ENCODE data around the gene APP.

APP gene

GRCh38 chr21:26167593-26167992, 3.0 kb downstream of the APP start:
- Histone ChIP-seq H3K36me3 (ENCODE audit: control insufficient read depth in 2 of 2, insufficient read depth in 1 of 2, low read length in 2 of 2) (no peaks in the 10 kb centered on the region), H3K4me1 (ENCODE audit: control insufficient read depth, insufficient read depth, low read length) (peaks cover 28% of the 10 kb centered on the region), H3K4me3 (ENCODE audit: low read depth, low read length) (no peak overlapping the region), H3K9me3 (ENCODE audit: control insufficient read depth, insufficient read depth, low read depth, low read length) (no peaks in the 10 kb centered on the region), H3K27ac (ENCODE audit: extremely low read depth, low read depth, low read length) (no peak overlapping the region)
- ChIA-PET POLR2A (interaction anchor here (1.0 to 1.5 kb wide), 2 partner anchors 10 to 19 kb away, joined by 3 read pairs; no protein-coding TSS in a partner anchor), CTCF (interaction anchor here (0.6 to 3.0 kb wide), 5 partner anchors 10 to 559 kb away, joined by 3 to 23 read pairs (median 5); no protein-coding TSS in a partner anchor)
- TF ChIP-seq CTCF (tag by site-specific recombination; IDR thresholded peaks at IDR 0.05) (no peak), ZNF26 (tag by site-specific recombination; IDR thresholded peaks at IDR 0.05) (no peak), ZNF704 (tag by site-specific recombination; IDR thresholded peaks at IDR 0.05) (no peak)

- no peak overlapping the region for H3K27ac ChIP-seq (ENCODE audit: extremely low read depth, low read depth, low read length)
- H3K36me3 ChIP-seq (ENCODE audit: control insufficient read depth in 2 of 2, insufficient read depth in 1 of 2, low read length in 2 of 2), result no peaks in the 10 kb centered on the region
- no peak for TF ChIP-seq ZNF623 (tag by site-specific recombination; IDR thresholded peaks at IDR 0.05)
- no peak for TF ChIP-seq MZF1 (tag by site-specific recombination; IDR thresholded peaks at IDR 0.05; ENCODE audit: borderline replicate concordance)
- no peak for TF ChIP-seq ZNF488 (tag by site-specific recombination; IDR thresholded peaks at IDR 0.05)
- no peak for TF ChIP-seq ZNF350 (tag by site-specific recombination; IDR thresholded peaks at IDR 0.05)
- no peak for TF ChIP-seq KLF9 (tag by site-specific recombination; IDR thresholded peaks at IDR 0.05; ENCODE audit: low read depth)
- no peak for TF ChIP-seq YY1 (tag by site-specific recombination; IDR thresholded peaks at IDR 0.05)
- no peak for TF ChIP-seq ZNF596 (tag by site-specific recombination; IDR thresholded peaks at IDR 0.05)
- H3K4me3 ChIP-seq (ENCODE audit: low read depth, low read length), result no peak overlapping the region
- ChIA-PET CTCF (interaction anchor here (0.9 kb wide), 1 partner anchor 269 kb away, joined by 4 read pairs; no protein-coding TSS in a partner anchor), POLR2A (no interaction called here)
- H3K9me3 ChIP-seq (ENCODE audit: control insufficient read depth, insufficient read depth, low read depth, low read length), result no peaks in the 10 kb centered on the region
- peaks cover 28% of the 10 kb centered on the region for H3K4me1 ChIP-seq (ENCODE audit: control insufficient read depth, insufficient read depth, low read length)
Observed at GRCh38 chr21:26165331-26165730, 5.2 kb downstream of the APP start.

- TF ChIP-seq ZSCAN5A (tag by site-specific recombination; IDR thresholded peaks at IDR 0.05) (no peak), ZNF473 (tag by site-specific recombination; IDR thresholded peaks at IDR 0.05) (no peak), ZNF423 (tag by site-specific recombination; IDR thresholded peaks at IDR 0.05) (no peak), KLF16 (tag by site-specific recombination; IDR thresholded peaks at IDR 0.05) (no peak), FEZF1 (tag by site-specific recombination; IDR thresholded peaks at IDR 0.05) (no peak)
- Histone ChIP-seq H3K27ac (ENCODE audit: extremely low read depth, low read depth, low read length) (no peak overlapping the region), H3K36me3 (ENCODE audit: control insufficient read depth in 2 of 2, insufficient read depth in 1 of 2, low read length in 2 of 2) (no peaks in the 10 kb centered on the region), H3K4me1 (ENCODE audit: control insufficient read depth, insufficient read depth, low read length) (peaks cover 28% of the 10 kb centered on the region), H3K9me3 (ENCODE audit: control insufficient read depth, insufficient read depth, low read depth, low read length) (no peaks in the 10 kb centered on the region), H3K4me3 (ENCODE audit: low read depth, low read length) (no peak overlapping the region)
- ChIA-PET CTCF (interaction anchor here (0.7 to 1.5 kb wide), 2 partner anchors 222 to 363 kb away, joined by 3 to 7 read pairs; no protein-coding TSS in a partner anchor), POLR2A (no interaction called here)
Observed at GRCh38 chr21:26164311-26164710, 6.3 kb downstream of the APP start.

Data from HEK293 (cell line).